ENCODE data around the gene TACR2.

GRCh38 chr10:69359148-69359547 is 57.6 kb downstream of the TACR2 start:
- no peak for TF ChIP-seq POLR2A (IDR thresholded peaks at IDR 0.05)
- no peak for TF ChIP-seq CTCF (IDR thresholded peaks at IDR 0.05)

Measured in testis (tissue), 2 donors.